ENCODE results near the gene CERS6. TPM values are rescaled to one million over a fixed set of nuclear protein-coding genes. Genes with fewer than 3 reads are reported as not detected.

Gene CERS6
- total RNA-seq, 1 experiment from 2014 or later, result 17.3 TPM

- Mint-ChIP-seq H3K27me3 (ENCODE audit: low read depth) (no peaks in the 10 kb centered on the region), H3K36me3 (peaks cover 7% of the 10 kb centered on the region), H3K4me1 (peaks cover 14% of the 10 kb centered on the region), H3K9me3 (no peaks in the 10 kb centered on the region), H3K27ac (no peak overlapping the region), H3K4me3 (no peak overlapping the region)
- ATAC-seq (no peak), DNase-seq (ENCODE audit: low spot score) (no peak)
- TF ChIP-seq ZMAT4 (CRISPR knock-in tag; IDR thresholded peaks at IDR 0.05), result no peak
- no peak for TF ChIP-seq KAT7 (CRISPR knock-in tag; IDR thresholded peaks at IDR 0.05; ENCODE audit: borderline replicate concordance)
- no peak for TF ChIP-seq MLX (CRISPR knock-in tag; IDR thresholded peaks at IDR 0.05)
- TF ChIP-seq OVOL2 (CRISPR knock-in tag; IDR thresholded peaks at IDR 0.05; ENCODE audit: borderline replicate concordance), result no peak
- TF ChIP-seq ZNF423 (CRISPR knock-in tag; IDR thresholded peaks at IDR 0.05), result no peak
- no peak for TF ChIP-seq USF2 (CRISPR knock-in tag; IDR thresholded peaks at IDR 0.05)
- TF ChIP-seq IRF2 (CRISPR knock-in tag; IDR thresholded peaks at IDR 0.05; ENCODE audit: borderline replicate concordance, low read depth), result no peak
- TF ChIP-seq ZNF281 (CRISPR knock-in tag; IDR thresholded peaks at IDR 0.05), result no peak
- no peak for TF ChIP-seq RORB (CRISPR knock-in tag; IDR thresholded peaks at IDR 0.05)
- no peak for TF ChIP-seq E2F4 (CRISPR knock-in tag; IDR thresholded peaks at IDR 0.05; ENCODE audit: borderline replicate concordance, low read depth)
- TF ChIP-seq MXD4 (CRISPR knock-in tag; IDR thresholded peaks at IDR 0.05; ENCODE audit: borderline replicate concordance), result no peak
- TF ChIP-seq ZNF317 (CRISPR knock-in tag; IDR thresholded peaks at IDR 0.05; ENCODE audit: borderline replicate concordance, low read depth), result no peak
- TF ChIP-seq ZSCAN18 (CRISPR knock-in tag; IDR thresholded peaks at IDR 0.05), result no peak
- TF ChIP-seq RELA (CRISPR knock-in tag; IDR thresholded peaks at IDR 0.05; ENCODE audit: borderline replicate concordance), result no peak
- no peak for TF ChIP-seq MAX (CRISPR knock-in tag; IDR thresholded peaks at IDR 0.05)
- no peak for TF ChIP-seq E2F1 (CRISPR knock-in tag; IDR thresholded peaks at IDR 0.05)
- POLR2A ChIA-PET, result interaction anchor here (0.8 kb wide), 1 partner anchor 15 kb away, joined by 3 read pairs; no protein-coding TSS in a partner anchor
- CTCF ChIA-PET, result no interaction called here
Measured at GRCh38 chr2:168565512-168565911, 109.4 kb downstream of the CERS6 start.

Data from WTC11 (cell line).